Karpas-422 (cell line): ENCODE measurements around the gene CLCF1. TPM values are rescaled to one million over a fixed set of nuclear protein-coding genes. Genes with fewer than 3 reads are reported as not detected.

Source experiments
- DNase-seq: peaks from one replicate; pipeline ENCODE4 v3.0.0-alpha.2; 2015
- H2AFZ ChIP-seq: fragments of 200-600 bp; sonication (generic); 2 replicates; pipeline ENCODE4 v1.6.1; 2014; ENCODE audit warnings: antibody characterized with exemption, low read length, mixed read lengths
- H3K27ac ChIP-seq: fragments of 200-600 bp; sonication (generic); 2 replicates; pipeline ENCODE4 v1.5.1; 2014; ENCODE audit warnings: mild to moderate bottlenecking, low read length, moderate library complexity
- H3K27me3 ChIP-seq: fragments of 200-600 bp; sonication (generic); 2 replicates; pipeline ENCODE4 v1.6.1; 2014; ENCODE audit warnings: low read length, mixed read lengths
- H3K36me3 ChIP-seq: fragments of 200-600 bp; sonication (generic); 2 replicates; pipeline ENCODE4 v1.6.1; 2014; ENCODE audit warnings: low read length, mixed read lengths; ENCODE audit not compliant: insufficient read depth
- H3K4me1 ChIP-seq: fragments of 200-600 bp; sonication (generic); 2 replicates; pipeline ENCODE4 v1.6.1; 2014; ENCODE audit warnings: mild to moderate bottlenecking, low read length, mixed read lengths
- H3K4me2 ChIP-seq: fragments of 200-600 bp; sonication (generic); 2 replicates; pipeline ENCODE4 v1.6.1; 2014; ENCODE audit warnings: low read length, low read depth, mild to moderate bottlenecking; ENCODE audit not compliant: poor library complexity, severe bottlenecking
- H3K4me3 ChIP-seq: fragments of 200-600 bp; sonication (generic); 2 replicates; pipeline ENCODE4 v1.5.1; 2014; ENCODE audit warnings: mild to moderate bottlenecking, antibody characterized with exemption, low read length, mixed read lengths
- H3K79me2 ChIP-seq: fragments of 200-600 bp; sonication (generic); 2 replicates; pipeline ENCODE4 v1.6.1; 2014; ENCODE audit warnings: mild to moderate bottlenecking, low read length, mixed read lengths
- H3K9ac ChIP-seq: fragments of 200-600 bp; sonication (generic); 2 replicates; pipeline ENCODE4 v1.6.0; 2014; ENCODE audit warnings: low read length
- H3K9me2 ChIP-seq: fragments of 200-600 bp; sonication (generic), shearing (Covaris generic); replicated peaks from 2 replicates; pipeline ENCODE4 v1.6.0; 2014; ENCODE audit warnings: mild to moderate bottlenecking, low read length, moderate library complexity; ENCODE audit not compliant: insufficient read depth
- H3K9me3 ChIP-seq: fragments of 300-700, 200-600 bp; sonication (generic); 2 replicates; pipeline ENCODE4 v1.6.1; 2014; ENCODE audit warnings: low read length, mixed read lengths
- H4K20me1 ChIP-seq: fragments of 200-600 bp; sonication (generic); 2 replicates; pipeline ENCODE4 v1.6.1; 2014; ENCODE audit warnings: mild to moderate bottlenecking, antibody characterized with exemption, low read length, low read depth; ENCODE audit not compliant: insufficient read depth
- total RNA-seq: library from RNA; depleted of rRNA; stranded (reverse); fragments of >200 nt; shearing (Covaris generic); gene quantifications from 2 replicates; pipeline ENCODE4 v1.2.3, GENCODE V29; 2014; ENCODE audit warnings: low replicate concordance; rRNA removed

Gene CLCF1
- total RNA-seq = 6.4 and 13.9 TPM in 2 replicates

DNA sequence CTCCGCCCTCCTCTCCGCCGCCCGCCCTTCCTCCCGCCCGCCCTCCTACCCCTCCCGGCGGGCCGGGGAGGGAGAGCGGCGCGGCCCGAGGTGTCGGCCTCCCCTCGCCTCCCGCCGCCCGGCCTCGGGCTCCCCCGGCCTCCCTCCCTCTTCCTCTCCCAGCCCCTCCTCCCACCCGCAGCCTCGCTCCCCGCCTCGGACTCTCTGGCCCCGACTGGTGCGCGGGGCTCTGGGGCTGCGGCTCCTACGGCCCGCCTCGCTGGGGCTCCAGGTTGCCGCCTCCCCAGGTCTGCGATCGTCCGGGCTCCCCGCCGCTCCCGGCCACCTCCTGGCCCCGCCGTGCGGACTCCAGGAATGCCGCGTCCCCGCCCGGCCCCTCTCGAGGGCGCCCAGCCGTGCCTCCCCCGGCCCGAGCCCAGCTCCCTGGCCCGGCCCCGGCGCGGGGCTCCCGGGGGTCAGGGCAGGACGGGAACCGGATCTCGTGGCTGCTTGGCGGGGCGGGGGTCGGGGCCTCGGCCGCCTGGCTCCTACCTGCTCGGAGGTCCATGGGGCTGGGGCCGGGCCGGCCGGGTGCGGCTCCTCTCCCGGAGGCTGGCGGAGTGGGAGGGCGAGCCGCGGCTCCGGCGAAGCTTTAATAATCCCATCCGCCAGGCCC, at the start of gene CLCF1:
CLCF1 (minus strand) TSS at position 606 of the 655 bp plus-strand sequence; CDS start at position 547, 59 bp downstream.
- Histone ChIP-seq H3K27ac (peak within 1 kb of the TSS; percentile 87), H3K27me3 (no peaks in the 10 kb centered on the region), H4K20me1 (peaks cover 14% of the 10 kb centered on the region), H3K9me3 (no peaks in the 10 kb centered on the region), H3K9me2 (no peaks in the 10 kb centered on the region), H3K36me3 (no peaks in the 10 kb centered on the region), H3K4me1 (peaks cover 61% of the 10 kb centered on the region), H3K9ac (peak within 1 kb of the TSS; percentile 96), H2AFZ (peak within 1 kb of the TSS; percentile 8; the same call in 1 of the 2 replicates), H3K4me3 (peak within 1 kb of the TSS; percentile 91), H3K4me2 (peak within 1 kb of the TSS; percentile 98), H3K79me2 (peaks cover 38% of the 10 kb centered on the region)
- DNase-seq = peak; percentile 81

DNA sequence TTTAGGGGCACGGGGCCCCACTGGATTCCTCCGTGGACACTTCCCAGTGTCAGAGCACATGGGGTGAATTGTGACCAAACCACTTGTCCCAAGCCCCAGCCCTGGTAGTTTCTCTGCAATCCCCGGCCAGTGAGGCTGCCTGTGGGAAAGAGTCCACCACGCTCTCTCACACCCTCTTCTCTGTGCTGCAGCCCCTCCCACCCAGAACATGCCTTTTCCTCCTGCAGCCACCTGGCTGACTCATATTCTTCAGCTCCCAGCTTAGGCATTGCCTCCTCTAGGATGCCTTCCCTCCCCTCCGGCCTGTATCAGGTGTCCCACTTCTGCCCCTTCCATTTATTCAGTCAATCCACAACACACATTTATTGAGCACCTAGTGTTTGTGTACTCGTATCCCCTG, 49.5 kb upstream of the CLCF1 start:
- Histone ChIP-seq H3K79me2 (no peaks in the 10 kb centered on the region), H3K27ac (no peak overlapping the region), H3K9ac (no peak overlapping the region), H2AFZ (no peak overlapping the region), H3K36me3 (no peaks in the 10 kb centered on the region), H3K9me2 (no peaks in the 10 kb centered on the region), H3K4me2 (no peak overlapping the region), H3K9me3 (no peaks in the 10 kb centered on the region), H3K27me3 (no peaks in the 10 kb centered on the region; the same call in 1 of the 2 replicates), H3K4me1 (peaks cover 35% of the 10 kb centered on the region), H4K20me1 (no peaks in the 10 kb centered on the region), H3K4me3 (no peak overlapping the region)
- DNase-seq = no peak

GRCh38 chr11:67421430-67422031, 48.1 kb upstream of the CLCF1 start:
- Histone ChIP-seq H3K4me1 (peaks cover 38% of the 10 kb centered on the region), H3K4me3 (no peak overlapping the region), H3K79me2 (no peaks in the 10 kb centered on the region), H3K9me2 (no peaks in the 10 kb centered on the region), H3K36me3 (no peaks in the 10 kb centered on the region), H3K4me2 (peak overlapping the region; percentile 78), H4K20me1 (no peaks in the 10 kb centered on the region), H3K9ac (no peak overlapping the region), H2AFZ (no peak overlapping the region), H3K9me3 (no peaks in the 10 kb centered on the region), H3K27me3 (no peaks in the 10 kb centered on the region; the same call in 1 of the 2 replicates), H3K27ac (no peak overlapping the region)
- no peak for DNase-seq

- H3K9me3 ChIP-seq = no peaks in the 10 kb centered on the region
- H3K9ac ChIP-seq = peak overlapping the region; percentile 75
- H3K4me1 ChIP-seq = peaks cover 40% of the 10 kb centered on the region
- no peaks in the 10 kb centered on the region for H3K36me3 ChIP-seq
- no peak overlapping the region for H2AFZ ChIP-seq
- H3K9me2 ChIP-seq = no peaks in the 10 kb centered on the region
- DNase-seq = peak; percentile 98
- no peaks in the 10 kb centered on the region for H3K79me2 ChIP-seq
- no peak overlapping the region for H3K27ac ChIP-seq
- peak overlapping the region; percentile 65 for H3K4me3 ChIP-seq
- no peaks in the 10 kb centered on the region for H4K20me1 ChIP-seq
- no peaks in the 10 kb centered on the region; the same call in 1 of the 2 replicates for H3K27me3 ChIP-seq
- peak overlapping the region; percentile 78 for H3K4me2 ChIP-seq
These were observed 47.4 kb upstream of the CLCF1 start for GRCh38 chr11:67420646-67421429.

DNA sequence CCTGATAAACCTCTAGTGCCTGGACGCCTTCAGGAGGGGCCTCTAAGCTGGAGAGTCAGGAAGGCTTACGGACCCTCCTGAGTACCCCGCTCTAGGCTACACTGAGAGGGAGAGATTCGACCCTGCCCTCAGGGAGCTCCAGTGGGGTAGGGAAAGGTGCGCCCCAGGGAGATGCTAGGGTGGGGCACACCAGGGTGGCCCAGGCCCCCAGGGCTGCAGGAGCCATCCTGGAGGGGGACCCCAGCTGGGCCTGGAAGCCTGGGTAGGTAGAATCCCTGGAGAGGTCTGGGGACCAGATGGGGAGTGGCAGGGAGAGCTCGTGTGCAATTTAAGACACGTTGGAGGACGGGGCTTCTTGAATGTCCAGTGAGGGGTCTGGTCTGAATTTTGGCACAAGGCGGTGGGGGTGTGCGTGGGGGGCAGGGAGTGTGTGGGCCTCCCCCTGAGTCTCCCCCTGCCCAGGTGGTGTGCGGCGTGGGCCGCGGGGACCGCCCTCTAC, 46.8 kb upstream of the CLCF1 start:
- Histone ChIP-seq H3K4me2 (peak overlapping the region; percentile 78), H3K27me3 (no peaks in the 10 kb centered on the region; the same call in 1 of the 2 replicates), H3K79me2 (no peaks in the 10 kb centered on the region), H2AFZ (no peak overlapping the region), H3K4me1 (peaks cover 40% of the 10 kb centered on the region), H3K36me3 (no peaks in the 10 kb centered on the region), H3K9me2 (no peaks in the 10 kb centered on the region), H4K20me1 (no peaks in the 10 kb centered on the region), H3K27ac (no peak overlapping the region), H3K9ac (peak overlapping the region; percentile 75), H3K9me3 (no peaks in the 10 kb centered on the region), H3K4me3 (peak overlapping the region; percentile 65)
- DNase-seq = no peak

DNA sequence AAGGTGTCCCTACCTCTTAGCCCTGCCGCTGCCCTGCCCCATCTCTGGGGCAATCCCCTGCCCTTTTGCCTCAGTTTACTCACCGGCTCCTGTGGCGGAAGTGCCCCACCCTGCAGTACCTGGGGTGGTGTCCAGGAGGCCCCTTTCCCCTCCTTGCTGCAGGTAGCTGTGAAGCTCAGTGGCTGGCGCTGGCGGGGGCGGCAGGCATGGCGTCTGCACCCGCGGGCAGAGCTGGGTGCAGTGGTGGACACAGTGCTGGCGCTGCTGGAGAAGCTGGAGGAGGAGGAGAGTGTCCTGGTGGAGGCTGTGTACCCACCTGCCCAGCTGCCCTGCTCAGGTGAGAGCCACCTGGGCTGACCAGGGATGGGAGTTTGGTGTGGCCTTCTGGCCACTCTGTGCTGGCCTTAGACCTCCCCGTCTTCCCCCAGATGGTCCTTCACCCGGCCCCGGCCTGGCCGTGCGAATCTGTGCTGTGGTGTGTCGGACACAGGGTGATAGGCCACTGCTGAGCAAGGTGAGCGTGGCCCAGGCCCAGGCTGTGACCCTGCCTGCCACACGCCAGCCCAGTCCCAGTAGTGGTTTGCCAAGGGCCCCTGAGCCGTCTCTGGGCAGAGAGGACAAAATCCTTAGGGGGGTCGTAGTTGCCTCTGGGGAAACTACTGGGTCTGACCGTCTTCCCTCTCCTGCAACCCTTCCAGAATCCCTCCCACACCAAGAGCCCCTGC, 46.1 kb upstream of the CLCF1 start:
- Histone ChIP-seq H4K20me1 (no peaks in the 10 kb centered on the region), H3K27ac (no peak overlapping the region), H3K4me1 (peaks cover 40% of the 10 kb centered on the region), H3K9ac (peak overlapping the region; percentile 75), H3K36me3 (no peaks in the 10 kb centered on the region), H2AFZ (0 out of 2 replicates have a peak overlapping the region, but pooled peaks have one; percentile 10), H3K79me2 (no peaks in the 10 kb centered on the region), H3K9me3 (no peaks in the 10 kb centered on the region), H3K9me2 (no peaks in the 10 kb centered on the region), H3K4me3 (peak overlapping the region; percentile 10; the same call in 1 of the 2 replicates), H3K4me2 (peak overlapping the region; percentile 78), H3K27me3 (no peaks in the 10 kb centered on the region; the same call in 1 of the 2 replicates)
- no peak for DNase-seq

- H3K9me3 ChIP-seq = no peaks in the 10 kb centered on the region
- H3K79me2 ChIP-seq = no peaks in the 10 kb centered on the region
- H3K27ac ChIP-seq = no peak overlapping the region
- 0 out of 2 replicates have a peak overlapping the region, but pooled peaks have one; percentile 10 for H2AFZ ChIP-seq
- no peaks in the 10 kb centered on the region for H4K20me1 ChIP-seq
- peak overlapping the region; percentile 10; the same call in 1 of the 2 replicates for H3K4me3 ChIP-seq
- peaks cover 40% of the 10 kb centered on the region for H3K4me1 ChIP-seq
- H3K4me2 ChIP-seq = peak overlapping the region; percentile 41
- DNase-seq = peak; percentile 80
- no peaks in the 10 kb centered on the region for H3K9me2 ChIP-seq
- H3K36me3 ChIP-seq = no peaks in the 10 kb centered on the region
- H3K27me3 ChIP-seq = no peaks in the 10 kb centered on the region; the same call in 1 of the 2 replicates
- H3K9ac ChIP-seq = peak overlapping the region; percentile 60
These were observed 45.3 kb upstream of the CLCF1 start for GRCh38 chr11:67418476-67419281.
